ENCODE data around the gene IL12RB1.

GRCh38 chr19:18059902-18060301 is 26.8 kb downstream of the IL12RB1 start:
- no peak for TF ChIP-seq POLR2AphosphoS5 (IDR thresholded peaks at IDR 0.05; ENCODE audit: insufficient read depth, low read depth, low read length)
- TF ChIP-seq, protein P1, sequence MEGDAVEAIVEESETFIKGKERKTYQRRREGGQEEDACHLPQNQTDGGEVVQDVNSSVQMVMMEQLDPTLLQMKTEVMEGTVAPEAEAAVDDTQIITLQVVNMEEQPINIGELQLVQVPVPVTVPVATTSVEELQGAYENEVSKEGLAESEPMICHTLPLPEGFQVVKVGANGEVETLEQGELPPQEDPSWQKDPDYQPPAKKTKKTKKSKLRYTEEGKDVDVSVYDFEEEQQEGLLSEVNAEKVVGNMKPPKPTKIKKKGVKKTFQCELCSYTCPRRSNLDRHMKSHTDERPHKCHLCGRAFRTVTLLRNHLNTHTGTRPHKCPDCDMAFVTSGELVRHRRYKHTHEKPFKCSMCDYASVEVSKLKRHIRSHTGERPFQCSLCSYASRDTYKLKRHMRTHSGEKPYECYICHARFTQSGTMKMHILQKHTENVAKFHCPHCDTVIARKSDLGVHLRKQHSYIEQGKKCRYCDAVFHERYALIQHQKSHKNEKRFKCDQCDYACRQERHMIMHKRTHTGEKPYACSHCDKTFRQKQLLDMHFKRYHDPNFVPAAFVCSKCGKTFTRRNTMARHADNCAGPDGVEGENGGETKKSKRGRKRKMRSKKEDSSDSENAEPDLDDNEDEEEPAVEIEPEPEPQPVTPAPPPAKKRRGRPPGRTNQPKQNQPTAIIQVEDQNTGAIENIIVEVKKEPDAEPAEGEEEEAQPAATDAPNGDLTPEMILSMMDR (IDR thresholded peaks at IDR 0.05; ENCODE audit: extremely low read depth in 1 of 2, insufficient read depth in 1 of 2, low read depth in 1 of 2, low read length in 2 of 2) = no peak
- TF ChIP-seq MAX (IDR thresholded peaks at IDR 0.05; ENCODE audit: insufficient read depth, insufficient read length) = no peak

All from endothelial cell of umbilical vein (primary cell).